ENCODE results near the gene ANKDD1B.

ANKDD1B gene

GRCh38 chr5:75664979-75665378 lies 53.7 kb downstream of the ANKDD1B start:
- no peak for TF ChIP-seq Cebpa-rat (IDR thresholded peaks at IDR 0.05)

GRCh38 chr5:75666801-75667200 lies 55.5 kb downstream of the ANKDD1B start:
- no peak overlapping the region for H3K4me3 ChIP-seq
- H3K4me2 ChIP-seq: no peak overlapping the region
- no peak overlapping the region for H3K27ac ChIP-seq
- peaks cover 11 to 17% (median 13%) of the 10 kb centered on the region in 10 experiments; a peak in 18 of 20 replicates for H3K4me1 ChIP-seq
- no peak for TF ChIP-seq Cebpa-rat (IDR thresholded peaks at IDR 0.05)
- H3K9me3 ChIP-seq (replicated peaks in 1 of 11): no peaks in the 10 kb centered on the region
- no peaks in the 10 kb centered on the region for H3K27me3 ChIP-seq
- H4K20me1 ChIP-seq: no peaks in the 10 kb centered on the region
- H3K36me3 ChIP-seq: peaks cover 0 to 5% (median 0%) of the 10 kb centered on the region in 11 experiments; a peak in 3 of 22 replicates
- no peak overlapping the region for H3K9ac ChIP-seq

More at GRCh38 chr5:75664979-75665378, 53.7 kb downstream of the ANKDD1B start:
- no peaks in the 10 kb centered on the region for H3K27me3 ChIP-seq
- no peak overlapping the region for H3K4me2 ChIP-seq
- no peaks in the 10 kb centered on the region for H4K20me1 ChIP-seq
- no peaks in the 10 kb centered on the region for H3K9me3 ChIP-seq (replicated peaks in 1 of 11)
- no peak overlapping the region for H3K27ac ChIP-seq
- H3K9ac ChIP-seq: no peak overlapping the region
- H3K36me3 ChIP-seq: no peaks in the 10 kb centered on the region
- peaks cover 11 to 26% (median 13%) of the 10 kb centered on the region in 10 experiments; a peak in 18 of 20 replicates for H3K4me1 ChIP-seq
- H3K4me3 ChIP-seq: no peak overlapping the region

DNA sequence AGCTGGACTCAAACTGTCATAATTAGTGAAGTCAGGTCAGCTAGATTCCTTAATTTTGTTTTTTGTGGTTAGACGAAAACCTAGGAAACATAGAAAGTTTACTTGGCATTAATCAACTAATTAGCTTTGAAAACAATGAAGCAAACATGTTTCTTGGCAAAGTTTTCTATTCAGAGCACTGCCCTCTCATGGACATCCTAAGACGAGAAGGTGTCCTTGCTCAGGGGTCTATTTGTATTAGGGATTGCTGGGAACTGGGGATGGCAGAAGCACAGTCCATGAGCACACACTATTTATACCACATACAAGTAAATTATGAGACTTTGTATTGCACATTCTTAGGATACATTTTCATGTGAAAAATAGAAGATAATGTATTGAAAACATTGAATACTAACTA lies 56.3 kb downstream of the ANKDD1B start:
- Histone ChIP-seq H4K20me1 (no peaks in the 10 kb centered on the region), H3K27me3 (no peaks in the 10 kb centered on the region), H3K4me2 (no peak overlapping the region), H3K36me3 (peaks cover 1 to 13% (median 5%) of the 10 kb centered on the region in 11 experiments; a peak in 15 of 22 replicates), H3K4me3 (no peak overlapping the region), H3K27ac (no peak overlapping the region), H3K9me3 (replicated peaks in 1 of 11) (no peaks in the 10 kb centered on the region), H3K9ac (no peak overlapping the region), H3K4me1 (peaks cover 11 to 17% (median 13%) of the 10 kb centered on the region in 10 experiments; a peak in 18 of 20 replicates)
- TF ChIP-seq Cebpa-rat (IDR thresholded peaks at IDR 0.05): no peak

DNA sequence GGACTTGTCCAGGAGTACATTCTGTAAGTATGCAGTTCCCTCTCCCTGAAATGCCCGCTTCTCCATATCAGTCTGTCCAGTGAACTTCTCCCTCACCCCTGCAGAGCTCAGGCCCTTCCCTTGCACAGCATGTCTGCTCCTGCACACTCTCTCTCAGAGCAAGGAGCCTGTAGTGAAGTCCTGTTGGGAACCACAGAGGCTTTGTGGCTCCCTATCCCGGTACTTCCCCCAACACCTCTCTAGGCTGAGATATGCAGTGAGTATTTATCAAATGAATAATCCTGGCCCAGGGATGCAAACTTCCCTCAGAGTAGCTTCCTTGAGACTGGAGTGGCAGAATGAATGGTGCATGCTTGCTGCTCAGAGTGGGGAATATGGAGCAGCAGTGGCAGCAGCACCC lies 57.2 kb downstream of the ANKDD1B start:
- peak overlapping the region in 6 of 11 experiments; percentile 28 to 70 (median 46); a peak in 6 of 22 replicates for H3K4me2 ChIP-seq
- H3K9ac ChIP-seq: no peak overlapping the region
- no peaks in the 10 kb centered on the region for H4K20me1 ChIP-seq
- H3K36me3 ChIP-seq: peaks cover 9 to 21% (median 14%) of the 10 kb centered on the region in 11 experiments
- no peak overlapping the region for H3K4me3 ChIP-seq
- H3K9me3 ChIP-seq (replicated peaks in 1 of 11): no peaks in the 10 kb centered on the region
- H3K27me3 ChIP-seq: no peaks in the 10 kb centered on the region
- H3K4me1 ChIP-seq: peaks cover 11 to 17% (median 13%) of the 10 kb centered on the region in 10 experiments; a peak in 18 of 20 replicates
- no peak overlapping the region for H3K27ac ChIP-seq
- no peak for TF ChIP-seq Cebpa-rat (IDR thresholded peaks at IDR 0.05)

GRCh38 chr5:75668977-75669689 lies 57.9 kb downstream of the ANKDD1B start:
- no peaks in the 10 kb centered on the region for H4K20me1 ChIP-seq
- no peak for TF ChIP-seq Cebpa-rat (IDR thresholded peaks at IDR 0.05)
- H3K36me3 ChIP-seq: peaks cover 12 to 27% (median 19%) of the 10 kb centered on the region in 11 experiments
- no peaks in the 10 kb centered on the region for H3K9me3 ChIP-seq (replicated peaks in 1 of 11)
- H3K27ac ChIP-seq: peak overlapping the region in 1 of 11 experiments; percentile 8; a peak in 1 of 22 replicates
- peak overlapping the region; percentile 28 to 70 (median 47); a peak in 21 of 22 replicates for H3K4me2 ChIP-seq
- no peaks in the 10 kb centered on the region for H3K27me3 ChIP-seq
- peaks cover 11 to 17% (median 13%) of the 10 kb centered on the region in 10 experiments; a peak in 18 of 20 replicates for H3K4me1 ChIP-seq
- no peak overlapping the region; a peak in 1 of 22 replicates for H3K9ac ChIP-seq
- no peak overlapping the region for H3K4me3 ChIP-seq

DNA sequence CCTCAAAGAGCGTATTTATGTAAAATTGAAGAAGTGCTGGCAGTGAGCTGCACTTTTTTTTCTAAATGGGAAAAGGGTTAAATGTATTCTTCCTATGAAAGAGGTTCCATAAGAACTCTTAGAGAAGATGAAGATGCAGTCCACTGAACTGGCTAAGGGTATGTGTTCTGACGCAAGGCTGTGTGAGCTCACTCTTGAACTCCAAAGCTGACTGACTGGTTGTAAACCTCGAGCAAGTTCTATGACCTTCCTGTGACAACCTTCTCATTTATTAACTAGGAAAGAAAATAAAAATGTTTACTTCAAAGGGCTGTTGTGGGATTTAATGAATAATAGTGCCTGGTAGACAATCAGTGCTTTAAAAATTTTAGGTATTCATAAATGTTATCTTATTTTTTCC lies 59.3 kb downstream of the ANKDD1B start:
- Histone ChIP-seq H3K9ac (no peak overlapping the region), H3K4me1 (peaks cover 11 to 17% (median 13%) of the 10 kb centered on the region in 10 experiments; a peak in 18 of 20 replicates)
- no peak for TF ChIP-seq Cebpa-rat (IDR thresholded peaks at IDR 0.05)

DNA sequence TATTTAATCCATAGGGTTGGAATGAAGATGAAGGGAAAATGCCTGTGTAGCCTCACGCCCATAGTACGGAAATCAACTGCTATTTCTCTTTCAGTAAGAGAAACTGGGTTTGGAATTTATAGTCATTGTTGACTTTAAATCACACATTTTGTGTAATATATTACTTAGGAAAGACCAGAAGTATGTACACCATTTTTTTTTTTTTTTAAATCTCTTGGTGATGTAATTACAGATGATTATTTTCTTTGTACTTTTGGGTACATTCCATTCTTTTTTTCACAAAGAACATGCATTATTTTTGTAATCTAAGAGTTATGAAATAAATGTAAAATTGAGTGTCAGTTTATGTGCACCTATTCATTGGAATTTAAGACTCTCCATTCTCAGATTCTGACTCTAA lies 60.3 kb downstream of the ANKDD1B start:
- Histone ChIP-seq H3K4me2 (no peak overlapping the region), H3K9me3 (replicated peaks in 1 of 11) (no peaks in the 10 kb centered on the region), H3K27me3 (no peaks in the 10 kb centered on the region), H3K4me1 (peaks cover 11 to 17% (median 13%) of the 10 kb centered on the region in 10 experiments; a peak in 18 of 20 replicates), H3K4me3 (no peak overlapping the region), H3K27ac (no peak overlapping the region), H3K36me3 (peaks cover 26 to 49% (median 32%) of the 10 kb centered on the region in 11 experiments), H4K20me1 (no peaks in the 10 kb centered on the region), H3K9ac (no peak overlapping the region)
- no peak for TF ChIP-seq Cebpa-rat (IDR thresholded peaks at IDR 0.05)

More for the DNA sequence above, 59.3 kb downstream of the ANKDD1B start:
- no peaks in the 10 kb centered on the region for H4K20me1 ChIP-seq
- H3K27me3 ChIP-seq: no peaks in the 10 kb centered on the region
- H3K9me3 ChIP-seq (replicated peaks in 1 of 11): no peaks in the 10 kb centered on the region
- no peak overlapping the region for H3K27ac ChIP-seq
- H3K4me2 ChIP-seq: no peak overlapping the region
- H3K4me3 ChIP-seq: no peak overlapping the region
- peaks cover 23 to 40% (median 31%) of the 10 kb centered on the region in 11 experiments for H3K36me3 ChIP-seq

GRCh38 chr5:75672616-75673015 lies 61.4 kb downstream of the ANKDD1B start:
- H3K27ac ChIP-seq: no peak overlapping the region
- no peak for TF ChIP-seq Cebpa-rat (IDR thresholded peaks at IDR 0.05)
- no peak overlapping the region for H3K4me3 ChIP-seq
- no peaks in the 10 kb centered on the region for H3K27me3 ChIP-seq
- H3K9me3 ChIP-seq (replicated peaks in 1 of 11): no peaks in the 10 kb centered on the region
- H3K9ac ChIP-seq: no peak overlapping the region
- peaks cover 11 to 21% (median 15%) of the 10 kb centered on the region in 10 experiments for H3K4me1 ChIP-seq
- no peaks in the 10 kb centered on the region for H4K20me1 ChIP-seq
- peaks cover 26 to 56% (median 32%) of the 10 kb centered on the region in 11 experiments for H3K36me3 ChIP-seq
- no peak overlapping the region for H3K4me2 ChIP-seq

DNA sequence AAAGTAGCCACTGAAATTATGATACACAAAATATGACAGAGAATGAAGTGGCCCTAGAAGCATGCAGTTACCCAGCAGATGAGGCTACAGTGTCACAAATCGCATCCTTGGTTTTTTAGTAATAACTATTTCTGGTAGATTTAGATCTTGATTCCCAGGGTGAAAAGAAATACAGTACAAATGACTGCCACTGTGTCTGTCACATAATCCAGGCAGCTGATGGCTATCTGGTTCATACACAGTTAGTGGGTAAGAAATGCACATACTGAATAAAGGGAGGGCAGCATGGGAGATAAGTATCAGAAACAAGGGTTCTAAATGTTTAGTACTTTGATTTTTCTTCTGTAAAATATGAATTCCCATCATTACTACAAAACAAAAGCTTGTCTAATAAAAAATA lies 64.5 kb downstream of the ANKDD1B start:
- H3K4me1 ChIP-seq: peaks cover 3 to 17% (median 11%) of the 10 kb centered on the region in 10 experiments; a peak in 18 of 20 replicates
- H3K36me3 ChIP-seq: peaks cover 26 to 56% (median 32%) of the 10 kb centered on the region in 11 experiments
- H3K4me3 ChIP-seq: no peak overlapping the region
- H3K9ac ChIP-seq: no peak overlapping the region
- no peak overlapping the region for H3K27ac ChIP-seq
- H3K27me3 ChIP-seq: no peaks in the 10 kb centered on the region
- H3K4me2 ChIP-seq: no peak overlapping the region
- H4K20me1 ChIP-seq: no peaks in the 10 kb centered on the region
- H3K9me3 ChIP-seq (replicated peaks in 1 of 11): no peaks in the 10 kb centered on the region
- TF ChIP-seq Cebpa-rat (IDR thresholded peaks at IDR 0.05): no peak

Measured in BLaER1 treated with 17β-estradiol and CSF1 and Interleukin-3, amounts not matched to agents 10 nM and 100 nM (cell line).